ENCODE results near the gene ICE2. TPM values are rescaled to one million over a fixed set of nuclear protein-coding genes. Genes with fewer than 3 reads are reported as not detected.
A peak's percentile ranks its signal among the peaks of the same experiment; 100 is the strongest.

ICE2 gene
- total RNA-seq, 4 donors from 2014 or later, result 5.8 to 19.0 (median 14.3) TPM

DNA sequence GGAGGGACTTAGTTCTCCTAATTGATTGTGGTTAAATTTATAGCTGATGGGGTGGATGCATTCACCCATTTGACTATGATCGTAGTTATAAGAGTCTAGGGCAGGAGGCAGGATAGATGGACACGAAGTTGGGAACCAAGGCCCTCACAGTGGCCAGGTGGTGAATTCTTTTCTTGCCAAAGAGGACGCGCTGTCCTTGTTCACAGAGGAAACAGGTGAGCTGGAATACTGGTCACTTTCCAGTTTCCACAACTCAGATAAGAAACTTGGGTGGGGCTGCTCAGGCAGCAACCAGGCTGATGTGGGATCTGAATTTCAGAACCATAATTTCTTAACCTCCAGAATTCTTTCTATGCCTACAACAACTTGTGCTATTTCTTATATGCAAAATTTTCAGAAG, 34.0 kb upstream of the ICE2 start:
- no peak overlapping the region for H3K4me3 ChIP-seq
- H3K27ac ChIP-seq, result peak overlapping the region in 1 of 4 donors; percentile 49
- peaks cover 0 to 54% of the 10 kb centered on the region in 2 donors for H3K36me3 ChIP-seq
- no peak for DNase-seq
- intact Hi-C loops (cut with DNase I; ENCODE audit: low total_unique reads), result no loop called here
- no peak for ATAC-seq
- in situ Hi-C loops (cut with MboI; ENCODE audit: low sequenced_read_pairs in 4 of 4), result loop anchor here in 1 of 4 donors (25.0 kb wide), 1 partner anchor 1324 kb away; no protein-coding TSS in a partner anchor
- no peaks in the 10 kb centered on the region for H3K9me3 ChIP-seq
- H3K27me3 ChIP-seq, result no peaks in the 10 kb centered on the region
- peaks cover 29 to 38% of the 10 kb centered on the region in 2 donors for H3K4me1 ChIP-seq
- TF ChIP-seq, protein P1, sequence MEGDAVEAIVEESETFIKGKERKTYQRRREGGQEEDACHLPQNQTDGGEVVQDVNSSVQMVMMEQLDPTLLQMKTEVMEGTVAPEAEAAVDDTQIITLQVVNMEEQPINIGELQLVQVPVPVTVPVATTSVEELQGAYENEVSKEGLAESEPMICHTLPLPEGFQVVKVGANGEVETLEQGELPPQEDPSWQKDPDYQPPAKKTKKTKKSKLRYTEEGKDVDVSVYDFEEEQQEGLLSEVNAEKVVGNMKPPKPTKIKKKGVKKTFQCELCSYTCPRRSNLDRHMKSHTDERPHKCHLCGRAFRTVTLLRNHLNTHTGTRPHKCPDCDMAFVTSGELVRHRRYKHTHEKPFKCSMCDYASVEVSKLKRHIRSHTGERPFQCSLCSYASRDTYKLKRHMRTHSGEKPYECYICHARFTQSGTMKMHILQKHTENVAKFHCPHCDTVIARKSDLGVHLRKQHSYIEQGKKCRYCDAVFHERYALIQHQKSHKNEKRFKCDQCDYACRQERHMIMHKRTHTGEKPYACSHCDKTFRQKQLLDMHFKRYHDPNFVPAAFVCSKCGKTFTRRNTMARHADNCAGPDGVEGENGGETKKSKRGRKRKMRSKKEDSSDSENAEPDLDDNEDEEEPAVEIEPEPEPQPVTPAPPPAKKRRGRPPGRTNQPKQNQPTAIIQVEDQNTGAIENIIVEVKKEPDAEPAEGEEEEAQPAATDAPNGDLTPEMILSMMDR (IDR thresholded peaks at IDR 0.05 in 4 of 5, conservative IDR thresholded peaks at IDR 0.05 in 1 of 5), result no peak
- TF ChIP-seq POLR2A (IDR thresholded peaks at IDR 0.05), result no peak

DNA sequence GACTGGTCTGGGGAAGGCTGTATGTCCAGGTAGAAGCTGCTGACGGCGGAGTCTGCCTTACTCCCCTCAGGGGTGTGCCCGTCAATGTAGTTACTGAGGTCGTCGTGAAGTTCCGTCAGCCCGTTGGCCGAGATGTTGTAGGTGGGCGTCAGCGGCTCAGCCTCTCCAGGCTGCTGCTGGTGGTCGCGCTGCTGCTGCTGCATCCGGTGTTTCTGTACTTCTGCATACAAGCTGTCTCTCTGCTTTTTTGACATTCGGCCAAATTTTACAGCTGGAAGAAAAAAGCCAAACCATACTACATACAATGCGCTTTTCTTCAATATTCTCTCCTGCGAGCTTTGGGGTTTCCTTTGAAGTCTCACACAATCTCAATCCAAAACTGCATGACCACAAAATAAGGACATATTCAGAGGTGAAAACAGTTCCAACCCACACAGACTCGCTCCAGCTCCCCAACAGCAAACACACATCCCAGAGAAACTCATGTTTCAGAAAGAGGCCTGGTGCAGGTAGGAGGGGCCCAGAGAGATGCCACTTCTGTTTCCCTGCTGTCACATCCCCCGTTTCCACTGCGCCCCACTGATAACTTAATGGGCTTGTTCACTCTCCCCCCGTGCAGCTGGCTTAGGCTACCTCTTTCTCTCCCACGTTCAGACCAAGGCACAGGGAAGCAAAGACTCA, 32.5 kb upstream of the ICE2 start:
- in situ Hi-C loops (cut with MboI; ENCODE audit: low sequenced_read_pairs in 4 of 4) (loop anchor here in 1 of 4 donors (25.0 kb wide), 1 partner anchor 1326 kb away; no protein-coding TSS in a partner anchor), intact Hi-C loops (cut with DNase I; ENCODE audit: low total_unique reads) (no loop called here)
- no peak for ATAC-seq
- TF ChIP-seq POLR2A (IDR thresholded peaks at IDR 0.05), result no peak
- TF ChIP-seq, protein P1 (IDR thresholded peaks at IDR 0.05 in 4 of 5, conservative IDR thresholded peaks at IDR 0.05 in 1 of 5), result no peak
- Histone ChIP-seq H3K4me1 (peaks cover 30 to 39% of the 10 kb centered on the region in 2 donors), H3K4me3 (no peak overlapping the region), H3K27me3 (no peaks in the 10 kb centered on the region), H3K27ac (no peak overlapping the region), H3K36me3 (peaks cover 0 to 54% of the 10 kb centered on the region in 2 donors), H3K9me3 (no peaks in the 10 kb centered on the region)
- DNase-seq, result no peak

GRCh38 chr15:60510006-60510405, 31.1 kb upstream of the ICE2 start:
- DNase-seq (no peak), ATAC-seq (no peak)
- H3K27ac ChIP-seq, result peak overlapping the region; percentile 54 to 64 (median 60)
- no peak for TF ChIP-seq POLR2A (IDR thresholded peaks at IDR 0.05)
- TF ChIP-seq, protein P1 (IDR thresholded peaks at IDR 0.05 in 4 of 5, conservative IDR thresholded peaks at IDR 0.05 in 1 of 5), result no peak
- in situ Hi-C loops (cut with MboI; ENCODE audit: low sequenced_read_pairs in 4 of 4) (loop anchor here in 1 of 4 donors (25.0 kb wide), 1 partner anchor 1327 kb away; no protein-coding TSS in a partner anchor), intact Hi-C loops (cut with DNase I; ENCODE audit: low total_unique reads) (no loop called here)
- H3K9me3 ChIP-seq, result no peaks in the 10 kb centered on the region
- H3K36me3 ChIP-seq, result peaks cover 0 to 63% of the 10 kb centered on the region in 2 donors
- peaks cover 30 to 39% of the 10 kb centered on the region in 2 donors for H3K4me1 ChIP-seq
- H3K27me3 ChIP-seq, result no peaks in the 10 kb centered on the region
- no peak overlapping the region for H3K4me3 ChIP-seq

GRCh38 chr15:60509470-60509869, 30.5 kb upstream of the ICE2 start:
- Histone ChIP-seq H3K4me1 (peaks cover 30 to 39% of the 10 kb centered on the region in 2 donors), H3K9me3 (no peaks in the 10 kb centered on the region), H3K27me3 (no peaks in the 10 kb centered on the region), H3K4me3 (no peak overlapping the region), H3K27ac (peak overlapping the region; percentile 54 to 64 (median 60)), H3K36me3 (peaks cover 0 to 63% of the 10 kb centered on the region in 2 donors)
- no peak for DNase-seq
- in situ Hi-C loops (cut with MboI; ENCODE audit: low sequenced_read_pairs in 4 of 4), result loop anchor here in 1 of 4 donors (25.0 kb wide), 1 partner anchor 1328 kb away; no protein-coding TSS in a partner anchor
- no peak for ATAC-seq
- intact Hi-C loops (cut with DNase I; ENCODE audit: low total_unique reads), result loop anchor here (5.0 kb wide), 3 partner anchors 43 to 408 kb away; no protein-coding TSS in a partner anchor
- TF ChIP-seq, protein P1 (IDR thresholded peaks at IDR 0.05 in 4 of 5, conservative IDR thresholded peaks at IDR 0.05 in 1 of 5), result no peak
- no peak for TF ChIP-seq POLR2A (IDR thresholded peaks at IDR 0.05)
